ENCODE data around the gene GPR161.

DNA sequence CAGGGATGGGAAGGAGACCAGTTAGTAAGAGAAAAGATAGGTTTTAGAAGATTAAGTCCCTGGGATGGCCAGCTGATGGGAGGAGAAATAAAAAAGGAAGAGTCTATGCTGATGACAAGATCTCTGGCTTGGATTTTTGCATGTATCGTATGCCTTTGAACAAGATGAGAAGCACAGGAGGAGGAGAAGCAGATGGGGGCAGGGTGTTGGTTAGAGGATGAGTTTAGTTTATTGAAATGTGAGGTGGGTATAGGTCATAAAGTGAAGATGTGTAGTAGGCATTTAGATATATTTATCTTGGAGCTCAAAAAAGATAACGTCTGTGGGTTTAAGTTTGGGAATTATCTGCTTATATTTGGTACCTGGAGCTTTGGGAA, 43.4 kb upstream of the GPR161 start:
- TF ChIP-seq CTCF (IDR thresholded peaks at IDR 0.05; ENCODE audit: low read depth, low read length) (no peak), EZH2phosphoT487 (IDR thresholded peaks at IDR 0.05; ENCODE audit: low read depth) (no peak)

Measured in OCI-LY3 (cell line).